ENCODE results near the gene ARID5A.
A peak's percentile ranks its signal among the peaks of the same experiment; 100 is the strongest.

ARID5A gene

GRCh38 chr2:96538487-96539214 is 2.1 kb downstream of the ARID5A start:
- H3K9ac ChIP-seq (ENCODE audit: low read depth, low read length, poor library complexity, severe bottlenecking): peak overlapping the region; percentile 76

DNA sequence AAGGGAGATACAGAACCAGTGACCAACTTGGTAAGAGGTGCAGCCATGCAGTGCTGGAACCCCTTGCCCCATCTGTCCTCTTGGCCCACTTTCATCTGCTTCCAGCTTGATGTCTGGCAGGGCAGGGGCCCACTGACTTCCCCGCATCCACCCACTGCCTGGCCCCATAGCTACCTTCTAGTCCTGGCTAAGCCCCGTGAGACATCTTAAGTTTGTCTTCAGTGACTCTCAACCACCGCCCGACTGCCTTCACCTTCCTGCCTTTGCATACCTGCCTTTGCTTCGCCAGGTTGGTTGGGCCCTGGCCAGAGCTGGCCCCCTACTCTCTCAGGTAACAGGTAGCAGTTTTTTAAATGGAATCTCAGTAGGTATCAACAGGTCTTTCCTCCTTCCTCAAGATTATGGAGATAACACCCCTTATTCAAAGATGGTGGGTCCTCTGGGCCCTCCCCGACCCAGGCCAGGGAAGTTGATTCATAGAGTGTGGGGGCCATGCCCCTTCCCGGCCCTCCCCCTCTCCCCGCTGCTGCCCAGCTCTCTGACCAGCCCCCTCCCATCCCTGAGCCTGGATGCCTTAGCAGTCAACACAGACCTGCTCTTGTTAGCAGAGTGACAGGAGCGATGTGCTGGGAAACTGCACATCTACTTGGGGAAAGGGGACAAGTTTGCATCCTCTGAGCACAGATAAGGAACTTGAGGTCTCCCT is 2.8 kb downstream of the ARID5A start:
- Histone ChIP-seq H3F3A (ENCODE audit: low read depth) (no peaks in the 10 kb centered on the region), H3K9me3 (ENCODE audit: insufficient read depth, low read depth, low read length) (no peaks in the 10 kb centered on the region), H3K9ac (ENCODE audit: low read depth, low read length, poor library complexity, severe bottlenecking) (no peak overlapping the region), H3K4me3 (ENCODE audit: low read length, poor library complexity, severe bottlenecking) (peak overlapping the region; percentile 79), H3K4me1 (ENCODE audit: insufficient read depth, low read length, poor library complexity, severe bottlenecking) (peaks cover 39% of the 10 kb centered on the region), H3K4me2 (ENCODE audit: low read depth, low read length, poor library complexity, severe bottlenecking) (peak overlapping the region; percentile 93), H3K9me2 (replicated peaks; ENCODE audit: low read depth, low read length) (no peaks in the 10 kb centered on the region), H3K36me3 (ENCODE audit: insufficient read depth, low read length) (peaks cover 3% of the 10 kb centered on the region; the same call in 1 of the 2 replicates), H3K27me3 (ENCODE audit: insufficient read depth, low read length, poor library complexity, severe bottlenecking) (no peaks in the 10 kb centered on the region), H2AFZ (ENCODE audit: low read length) (no peak overlapping the region), H4K20me1 (ENCODE audit: insufficient read depth, low read length, poor library complexity, severe bottlenecking) (peaks cover 34% of the 10 kb centered on the region), H3K79me2 (ENCODE audit: insufficient read depth, low read length) (peaks cover 59% of the 10 kb centered on the region)
- TF ChIP-seq CTCF (conservative IDR thresholded peaks at IDR 0.05; ENCODE audit: low read length) (no peak), EZH2phosphoT487 (IDR thresholded peaks at IDR 0.05; ENCODE audit: borderline replicate concordance) (no peak)

More at GRCh38 chr2:96538487-96539214, 2.1 kb downstream of the ARID5A start:
- no peak overlapping the region for H2AFZ ChIP-seq (ENCODE audit: low read length)
- peak overlapping the region; percentile 79 for H3K4me3 ChIP-seq (ENCODE audit: low read length, poor library complexity, severe bottlenecking)
- no peaks in the 10 kb centered on the region for H3K9me2 ChIP-seq (replicated peaks; ENCODE audit: low read depth, low read length)
- H3K4me2 ChIP-seq (ENCODE audit: low read depth, low read length, poor library complexity, severe bottlenecking): peak overlapping the region; percentile 93
- no peaks in the 10 kb centered on the region for H3F3A ChIP-seq (ENCODE audit: low read depth)
- peaks cover 34% of the 10 kb centered on the region for H4K20me1 ChIP-seq (ENCODE audit: insufficient read depth, low read length, poor library complexity, severe bottlenecking)
- H3K4me1 ChIP-seq (ENCODE audit: insufficient read depth, low read length, poor library complexity, severe bottlenecking): peaks cover 40% of the 10 kb centered on the region
- H3K9me3 ChIP-seq (ENCODE audit: insufficient read depth, low read depth, low read length): no peaks in the 10 kb centered on the region
- peaks cover 3% of the 10 kb centered on the region; the same call in 1 of the 2 replicates for H3K36me3 ChIP-seq (ENCODE audit: insufficient read depth, low read length)
- TF ChIP-seq CTCF (conservative IDR thresholded peaks at IDR 0.05; ENCODE audit: low read length) (no peak), EZH2phosphoT487 (IDR thresholded peaks at IDR 0.05; ENCODE audit: borderline replicate concordance) (no peak)
- peaks cover 59% of the 10 kb centered on the region for H3K79me2 ChIP-seq (ENCODE audit: insufficient read depth, low read length)
- no peaks in the 10 kb centered on the region for H3K27me3 ChIP-seq (ENCODE audit: insufficient read depth, low read length, poor library complexity, severe bottlenecking)

DNA sequence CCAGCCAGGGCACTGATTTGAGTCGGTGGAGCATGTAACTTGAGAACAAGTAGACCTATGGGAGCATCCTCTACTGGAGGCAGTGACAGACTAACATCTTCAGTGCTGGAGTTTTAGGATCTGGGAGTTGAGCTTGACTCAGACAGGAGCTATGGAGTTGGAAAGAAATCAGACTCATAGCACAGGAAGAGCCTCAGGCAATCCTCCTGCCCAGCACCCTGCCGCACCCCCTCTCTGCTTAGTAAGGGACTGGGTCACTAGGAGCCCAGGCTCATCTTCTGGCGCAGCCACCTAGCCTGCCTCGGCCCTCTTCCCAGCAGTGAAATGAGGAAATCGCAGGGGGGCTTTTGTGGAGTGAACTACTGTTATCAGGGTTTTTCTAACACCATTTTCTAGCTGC is 3.6 kb downstream of the ARID5A start:
- peaks cover 3% of the 10 kb centered on the region; the same call in 1 of the 2 replicates for H3K36me3 ChIP-seq (ENCODE audit: insufficient read depth, low read length)
- H3K9me2 ChIP-seq (replicated peaks; ENCODE audit: low read depth, low read length): no peaks in the 10 kb centered on the region
- H3K4me1 ChIP-seq (ENCODE audit: insufficient read depth, low read length, poor library complexity, severe bottlenecking): peaks cover 31% of the 10 kb centered on the region
- no peaks in the 10 kb centered on the region for H3K27me3 ChIP-seq (ENCODE audit: insufficient read depth, low read length, poor library complexity, severe bottlenecking)
- peaks cover 60% of the 10 kb centered on the region for H3K79me2 ChIP-seq (ENCODE audit: insufficient read depth, low read length)
- H2AFZ ChIP-seq (ENCODE audit: low read length): no peak overlapping the region
- no peaks in the 10 kb centered on the region for H3K9me3 ChIP-seq (ENCODE audit: insufficient read depth, low read depth, low read length)
- peak overlapping the region; percentile 93 for H3K4me2 ChIP-seq (ENCODE audit: low read depth, low read length, poor library complexity, severe bottlenecking)
- H4K20me1 ChIP-seq (ENCODE audit: insufficient read depth, low read length, poor library complexity, severe bottlenecking): peaks cover 34% of the 10 kb centered on the region
- no peak overlapping the region for H3K4me3 ChIP-seq (ENCODE audit: low read length, poor library complexity, severe bottlenecking)
- TF ChIP-seq CTCF (conservative IDR thresholded peaks at IDR 0.05; ENCODE audit: low read length): no peak
- no peak for TF ChIP-seq EZH2phosphoT487 (IDR thresholded peaks at IDR 0.05; ENCODE audit: borderline replicate concordance)
- no peaks in the 10 kb centered on the region for H3F3A ChIP-seq (ENCODE audit: low read depth)
- H3K9ac ChIP-seq (ENCODE audit: low read depth, low read length, poor library complexity, severe bottlenecking): no peak overlapping the region
